Mononuclear cell (primary cell): ENCODE measurements around the gene PRR11. TPM values are rescaled to one million over a fixed set of nuclear protein-coding genes. Genes with fewer than 3 reads are reported as not detected.
"Not testable (repeated sequence)": the region's sequence is repeated elsewhere in the genome, so short reads cannot be mapped to it uniquely, and the experiment has no call there.

Experiments used
- H3K27me3 ChIP-seq: 2 replicates; pipeline ENCODE4 v1.6.0; 2011; ENCODE audit warnings: low read length, control low read depth; ENCODE audit not compliant: insufficient read depth
- H3K4me1 ChIP-seq: 2 replicates; pipeline ENCODE4 v1.5.1; 2011; ENCODE audit warnings: mild to moderate bottlenecking, low read length, control low read depth; ENCODE audit not compliant: insufficient read depth
- H3K4me3 ChIP-seq: 2 replicates; pipeline ENCODE4 v1.5.1; 2011; ENCODE audit warnings: mild to moderate bottlenecking, low read length, moderate library complexity
- H3K9me3 ChIP-seq: 2 replicates; pipeline ENCODE4 v1.5.1; 2011; ENCODE audit warnings: low read depth, mild to moderate bottlenecking, control low read depth, low read length
- total RNA-seq: library from RNA; depleted of rRNA; stranded (reverse); fragments of >200 nt; gene quantifications from one replicate; pipeline ENCODE4 v1.2.3, GENCODE V29; 2012

The PRR11 gene
- total RNA-seq, 1 donor: 1.3 TPM

DNA sequence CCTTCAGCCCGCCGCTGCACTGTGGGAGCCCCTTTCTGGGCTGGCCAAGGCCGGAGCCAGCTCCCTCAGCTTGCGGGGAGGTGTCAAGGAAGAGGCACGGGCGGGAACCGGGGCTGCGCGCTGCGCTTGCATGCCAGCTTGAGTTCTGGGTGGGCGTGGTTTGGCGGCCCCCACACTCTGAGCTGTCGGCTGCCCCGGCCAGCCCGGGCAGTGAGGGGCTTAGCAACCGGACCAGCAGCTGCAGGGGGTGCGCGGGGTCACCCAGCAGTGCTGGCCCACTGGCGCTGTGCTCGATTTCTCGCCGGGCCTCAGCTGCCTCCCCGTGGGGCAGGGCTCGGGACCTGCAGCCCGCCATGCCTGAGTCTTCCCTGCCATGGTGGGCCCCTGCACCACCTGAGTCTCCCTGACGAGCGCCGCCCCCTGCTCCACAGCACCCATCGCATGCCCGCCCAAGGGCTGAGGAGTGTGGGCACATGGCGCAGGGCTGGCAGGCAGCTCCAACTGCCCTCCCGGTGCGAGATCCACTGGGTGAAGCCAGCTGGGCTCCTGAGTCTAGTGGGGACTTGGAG is 17.0 kb downstream of the PRR11 start:
- no peak overlapping the region for H3K4me3 ChIP-seq
- no peaks in the 10 kb centered on the region for H3K9me3 ChIP-seq
- H3K4me1 ChIP-seq: peaks cover 3% of the 10 kb centered on the region
- H3K27me3 ChIP-seq: no peaks in the 10 kb centered on the region

DNA sequence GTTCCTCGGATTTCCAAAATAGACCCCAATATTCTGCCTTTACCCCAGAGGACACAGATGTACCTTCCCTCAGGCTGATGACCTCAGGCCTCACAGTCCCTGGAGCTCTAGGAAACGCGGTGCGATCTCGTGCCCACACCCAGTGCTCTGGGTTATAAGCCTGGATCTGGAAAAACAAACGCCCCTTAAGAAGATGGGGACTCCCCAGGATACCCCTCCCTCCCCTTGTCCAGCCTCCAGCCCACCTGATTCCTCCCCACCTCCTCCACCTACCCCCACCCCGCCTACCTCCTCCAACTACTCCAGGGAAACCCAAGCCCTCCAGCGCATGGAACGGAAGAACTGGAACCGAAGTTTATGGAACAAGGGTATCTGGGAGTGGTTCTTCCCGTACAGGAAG is 19.1 kb downstream of the PRR11 start:
- Histone ChIP-seq H3K4me3 (no peak overlapping the region), H3K9me3 (no peaks in the 10 kb centered on the region), H3K27me3 (no peaks in the 10 kb centered on the region), H3K4me1 (no peaks in the 10 kb centered on the region)

DNA sequence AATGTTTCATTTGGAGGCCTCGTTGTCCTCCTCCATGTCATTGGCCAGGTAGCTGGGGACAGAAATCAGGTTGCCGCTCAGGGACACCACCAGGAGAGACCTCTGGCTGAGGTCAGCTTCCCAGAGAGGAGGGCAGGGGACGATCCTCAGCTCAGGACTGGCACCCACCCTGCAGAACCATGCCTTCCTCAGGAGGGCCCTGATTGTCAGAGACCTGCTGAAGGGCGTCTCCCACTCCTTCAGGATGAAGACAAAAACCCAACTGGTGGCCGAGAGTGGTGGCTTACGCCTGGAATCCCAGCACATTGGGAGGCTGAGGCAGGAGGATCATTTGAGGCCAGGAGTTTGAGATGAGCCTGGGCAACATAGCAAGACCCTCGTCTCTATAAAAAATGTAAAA is 19.5 kb downstream of the PRR11 start:
- no peaks in the 10 kb centered on the region for H3K9me3 ChIP-seq
- no peaks in the 10 kb centered on the region for H3K4me1 ChIP-seq
- no peak overlapping the region for H3K4me3 ChIP-seq
- H3K27me3 ChIP-seq: no peaks in the 10 kb centered on the region

DNA sequence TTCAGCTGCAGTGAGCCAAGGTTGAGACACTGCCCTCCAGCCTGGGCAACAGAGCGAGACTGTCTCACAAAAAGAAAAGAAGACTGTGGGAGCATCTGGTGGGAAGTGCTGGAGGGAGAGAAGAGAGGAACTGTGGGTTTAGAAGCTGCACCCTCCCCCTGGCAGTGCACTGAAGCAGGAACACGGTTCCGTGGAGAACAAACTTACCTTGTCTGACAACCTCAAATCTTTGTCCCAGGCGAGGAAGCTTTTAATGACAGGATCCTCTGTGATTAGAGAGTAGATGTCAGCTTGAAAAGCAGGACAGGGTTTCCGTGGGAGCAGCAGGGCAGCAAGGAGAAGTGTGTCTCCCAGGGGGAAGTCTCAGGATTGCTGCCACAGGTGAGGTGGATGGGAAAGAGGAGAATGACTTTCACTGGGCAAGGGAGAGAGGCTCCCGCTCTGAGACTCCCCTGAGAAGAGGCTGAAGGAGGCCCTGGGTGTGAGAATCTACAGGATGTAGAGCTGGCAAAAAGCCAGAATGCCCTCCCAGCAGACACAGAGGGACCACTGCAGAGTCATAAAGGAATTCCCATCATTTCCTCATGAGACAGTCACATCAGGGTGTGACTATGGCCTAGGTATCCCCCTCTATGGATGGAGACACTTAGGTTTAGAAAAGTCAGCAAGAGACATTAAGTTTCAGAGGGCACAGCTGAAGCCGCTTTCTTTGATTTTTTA is 22.9 kb downstream of the PRR11 start:
- H3K4me1 ChIP-seq: no peaks in the 10 kb centered on the region
- H3K4me3 ChIP-seq: no peak overlapping the region
- no peaks in the 10 kb centered on the region for H3K9me3 ChIP-seq
- no peaks in the 10 kb centered on the region for H3K27me3 ChIP-seq

DNA sequence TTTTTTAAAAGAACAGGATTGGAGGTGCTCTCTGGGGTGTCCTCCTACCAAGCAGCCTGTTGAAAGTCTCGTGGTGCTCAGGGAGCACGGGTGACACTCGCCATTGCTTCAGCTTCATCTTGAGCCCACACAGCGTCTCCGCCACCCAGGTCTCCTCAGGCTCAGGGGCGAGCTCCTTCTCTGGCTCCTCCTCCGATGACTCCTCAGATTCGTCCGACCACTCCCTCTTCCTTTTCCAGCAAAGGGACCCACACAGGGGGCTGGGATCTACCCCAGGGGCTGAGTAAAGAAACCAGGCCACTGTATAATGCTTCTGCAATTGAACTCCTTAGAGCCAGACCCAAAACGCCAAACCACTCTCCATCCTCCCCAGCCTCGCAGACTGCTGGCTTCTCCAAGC is 24.1 kb downstream of the PRR11 start:
- H3K4me3 ChIP-seq, H3K27me3 ChIP-seq, H3K9me3 ChIP-seq, H3K4me1 ChIP-seq: not testable (repeated sequence)

DNA sequence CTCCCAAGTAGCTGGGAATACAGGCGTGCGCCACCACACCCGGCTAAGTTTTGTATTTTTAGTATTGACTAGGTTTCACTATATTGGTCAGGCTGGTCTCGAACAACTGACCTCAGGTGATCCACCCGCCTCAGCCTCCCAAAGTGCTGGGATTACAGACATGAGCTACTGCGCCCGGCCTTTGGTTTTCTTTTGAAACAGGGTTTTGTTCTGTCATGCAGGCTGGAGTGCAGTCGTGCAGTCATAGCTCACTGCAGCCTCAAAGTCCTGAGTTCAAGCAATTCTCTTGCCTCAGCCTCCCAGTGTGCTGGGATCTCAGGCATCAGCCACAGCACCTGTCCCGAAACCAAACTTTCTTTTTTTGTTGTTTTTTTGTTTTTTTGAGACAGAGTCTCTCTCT is 25.1 kb downstream of the PRR11 start:
- Histone ChIP-seq H3K27me3 (no peaks in the 10 kb centered on the region), H3K9me3 (no peaks in the 10 kb centered on the region), H3K4me1 (no peaks in the 10 kb centered on the region), H3K4me3 (no peak overlapping the region)

DNA sequence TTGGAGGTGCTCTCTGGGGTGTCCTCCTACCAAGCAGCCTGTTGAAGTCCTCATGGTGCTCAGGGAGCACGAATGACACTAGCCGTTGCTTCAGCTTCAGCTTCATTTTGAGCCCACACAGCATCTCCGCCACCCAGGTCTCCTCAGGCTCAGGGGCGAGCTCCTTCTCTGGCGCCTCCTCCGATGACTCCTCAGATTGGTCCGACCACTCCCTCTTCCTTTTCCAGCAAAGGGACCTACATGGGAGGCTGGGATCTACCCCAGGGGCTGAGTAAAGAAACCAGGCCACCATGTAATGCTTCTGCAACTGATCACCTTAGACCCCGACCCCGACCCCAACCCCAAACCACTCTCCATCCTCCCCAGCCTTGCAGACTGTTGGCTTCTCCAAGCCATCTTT is 25.9 kb downstream of the PRR11 start:
- H3K9me3 ChIP-seq: no peaks in the 10 kb centered on the region
- H3K27me3 ChIP-seq: no peaks in the 10 kb centered on the region

DNA sequence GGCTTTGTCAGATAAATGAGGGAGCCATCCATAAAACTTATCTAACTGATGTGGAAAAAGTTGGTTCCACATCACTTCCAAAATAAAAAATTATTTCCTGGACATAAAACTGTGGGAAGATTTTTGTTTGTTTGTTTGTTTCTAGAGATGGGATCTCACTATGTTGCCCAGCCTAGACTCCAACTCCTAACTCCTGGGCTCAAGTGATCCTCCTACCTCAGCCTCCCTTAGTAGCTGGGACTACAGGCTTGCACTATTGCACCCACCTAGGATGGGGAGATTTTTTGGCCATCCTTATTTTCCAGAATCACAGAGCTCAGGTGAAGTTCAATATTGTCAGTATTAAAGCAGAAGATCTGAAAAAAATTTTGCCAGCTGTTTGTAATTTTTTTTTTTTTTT is 30.5 kb downstream of the PRR11 start:
- no peaks in the 10 kb centered on the region for H3K4me1 ChIP-seq
- H3K9me3 ChIP-seq: no peaks in the 10 kb centered on the region
- no peak overlapping the region for H3K4me3 ChIP-seq
- no peaks in the 10 kb centered on the region for H3K27me3 ChIP-seq

More for the DNA sequence above, 25.9 kb downstream of the PRR11 start:
- Histone ChIP-seq H3K4me3 (no peak overlapping the region), H3K4me1 (no peaks in the 10 kb centered on the region)

DNA sequence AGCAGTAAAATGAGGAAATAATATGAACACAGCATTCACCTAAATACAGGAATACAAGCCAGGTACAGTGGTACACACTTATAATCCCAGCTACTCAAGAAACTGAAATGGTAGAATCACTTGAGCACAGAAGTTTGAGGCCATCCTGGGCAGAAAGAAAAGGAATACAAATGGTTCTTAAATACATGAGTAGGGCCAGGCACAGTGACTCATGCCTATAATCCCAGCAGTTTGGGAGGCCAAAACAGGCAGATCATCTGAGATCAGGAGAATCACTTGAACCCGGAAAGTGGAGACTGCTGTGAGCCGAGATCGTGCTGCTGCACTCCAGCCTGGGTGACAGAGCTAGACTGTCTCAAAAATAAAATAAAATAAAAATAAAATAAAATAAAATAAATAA is 31.3 kb downstream of the PRR11 start:
- Histone ChIP-seq H3K4me1 (no peaks in the 10 kb centered on the region), H3K27me3 (no peaks in the 10 kb centered on the region), H3K9me3 (no peaks in the 10 kb centered on the region), H3K4me3 (no peak overlapping the region)

DNA sequence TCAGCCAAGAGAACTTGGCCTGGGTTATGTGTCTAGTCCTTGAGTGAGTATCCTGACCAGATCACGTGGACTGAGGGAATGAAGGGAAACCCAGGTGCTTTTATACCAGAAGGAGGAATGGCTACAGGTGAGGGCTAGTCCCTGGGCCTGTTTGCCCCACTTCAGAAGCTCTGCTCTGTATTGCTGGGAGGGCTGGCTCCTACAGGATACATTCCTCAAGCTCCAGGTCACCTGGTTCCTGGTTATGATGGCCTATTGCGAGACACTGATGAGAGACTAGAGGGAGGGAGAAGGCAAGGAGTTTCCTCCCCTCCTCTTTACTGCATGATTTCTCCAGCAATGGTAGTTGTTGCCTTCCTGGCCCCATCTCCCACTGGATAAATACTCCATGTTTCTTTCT is 35.3 kb downstream of the PRR11 start:
- Histone ChIP-seq H3K4me1 (no peaks in the 10 kb centered on the region), H3K27me3 (no peaks in the 10 kb centered on the region), H3K4me3 (no peak overlapping the region), H3K9me3 (no peaks in the 10 kb centered on the region)

DNA sequence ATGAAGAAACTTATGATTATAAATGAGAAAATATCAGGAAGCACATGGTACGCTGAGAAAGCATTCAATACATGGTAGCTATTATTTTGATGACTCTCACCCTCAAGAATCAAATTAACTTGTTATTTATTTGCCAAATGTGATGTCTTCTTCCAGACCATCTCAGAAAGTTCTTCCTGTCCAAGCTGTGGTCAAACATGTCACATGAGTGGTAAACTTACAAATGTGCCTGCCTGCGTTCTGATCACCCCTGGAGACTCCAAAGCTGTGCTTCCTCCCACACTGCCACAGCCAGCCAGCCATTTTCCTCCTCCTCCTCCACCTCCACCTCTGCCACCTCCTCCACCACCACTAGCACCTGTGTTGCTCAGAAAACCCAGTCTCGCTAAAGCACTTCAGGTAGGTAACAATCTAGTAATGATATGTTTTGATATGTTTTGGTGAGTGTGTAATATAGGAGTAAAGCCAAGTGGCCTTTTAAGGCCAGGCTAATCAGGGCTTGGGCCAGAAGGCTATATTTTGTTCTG is 37.9 kb downstream of the PRR11 start:
- H3K27me3 ChIP-seq: no peaks in the 10 kb centered on the region
- no peak overlapping the region for H3K4me3 ChIP-seq
- no peaks in the 10 kb centered on the region for H3K9me3 ChIP-seq
- no peaks in the 10 kb centered on the region for H3K4me1 ChIP-seq

DNA sequence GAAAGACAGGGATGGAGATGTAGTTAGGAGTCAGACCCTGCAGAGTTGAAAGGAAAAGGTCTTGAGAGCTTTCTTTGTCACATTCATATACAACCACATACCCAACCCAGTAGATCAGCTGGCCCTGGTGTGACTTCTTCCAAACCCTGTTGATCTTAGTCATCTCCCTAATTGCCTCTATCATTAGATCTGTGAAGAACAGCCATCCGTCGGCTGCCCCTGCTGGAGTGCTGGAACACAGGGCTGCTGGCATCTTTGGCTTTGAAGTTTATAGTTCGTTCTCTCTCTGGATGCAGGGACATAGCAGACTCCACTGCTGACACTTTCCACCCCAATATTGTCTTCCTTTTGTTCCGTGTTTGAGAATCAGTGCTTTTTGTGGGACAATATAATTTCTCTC is 43.9 kb downstream of the PRR11 start:
- H3K27me3 ChIP-seq: no peaks in the 10 kb centered on the region
- H3K4me3 ChIP-seq: no peak overlapping the region
- H3K9me3 ChIP-seq: no peaks in the 10 kb centered on the region
- H3K4me1 ChIP-seq: no peaks in the 10 kb centered on the region

DNA sequence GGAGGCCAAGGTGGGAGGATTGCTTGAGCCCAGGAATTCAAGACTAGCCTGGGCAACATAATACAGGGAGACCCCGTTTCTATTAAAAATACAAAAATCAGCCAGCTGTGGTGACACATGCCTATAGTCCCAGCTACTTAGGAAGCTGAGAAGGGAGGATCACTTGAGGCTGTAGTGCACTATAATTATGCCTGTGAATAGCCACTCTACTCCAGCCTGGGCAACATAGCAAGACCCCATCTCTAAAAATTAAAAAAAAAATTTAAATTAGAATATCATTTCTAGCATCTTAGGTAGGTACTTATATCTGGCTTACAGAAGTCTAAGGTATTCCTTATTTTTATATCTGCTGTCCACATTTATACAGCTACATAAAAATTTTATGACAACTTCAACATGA is 46.8 kb downstream of the PRR11 start:
- no peaks in the 10 kb centered on the region for H3K27me3 ChIP-seq
- no peaks in the 10 kb centered on the region for H3K9me3 ChIP-seq
- no peaks in the 10 kb centered on the region for H3K4me1 ChIP-seq
- no peak overlapping the region for H3K4me3 ChIP-seq

DNA sequence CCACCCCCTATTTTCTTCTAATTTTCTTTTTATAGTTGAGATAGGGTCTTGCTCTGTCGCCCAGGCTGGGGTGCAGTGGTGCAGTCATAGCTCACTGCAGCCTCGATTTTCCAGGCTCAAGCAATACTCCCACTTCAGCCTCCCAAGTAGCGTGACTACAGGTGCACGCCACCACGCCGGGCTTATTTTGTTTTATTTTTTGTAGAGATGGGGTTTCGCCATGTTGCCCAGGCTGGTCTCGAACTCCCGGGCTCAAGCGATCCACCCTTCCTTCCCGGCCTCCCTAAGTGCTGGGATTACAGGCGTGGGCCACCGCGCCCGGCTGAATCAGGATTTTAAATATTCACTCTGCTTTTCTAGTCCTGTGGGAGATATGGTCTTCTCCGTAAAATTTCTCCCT is 63.8 kb downstream of the PRR11 start:
- H3K4me3 ChIP-seq: no peak overlapping the region
- H3K4me1 ChIP-seq: peaks cover 12% of the 10 kb centered on the region
- H3K27me3 ChIP-seq: no peaks in the 10 kb centered on the region
- H3K9me3 ChIP-seq: no peaks in the 10 kb centered on the region

DNA sequence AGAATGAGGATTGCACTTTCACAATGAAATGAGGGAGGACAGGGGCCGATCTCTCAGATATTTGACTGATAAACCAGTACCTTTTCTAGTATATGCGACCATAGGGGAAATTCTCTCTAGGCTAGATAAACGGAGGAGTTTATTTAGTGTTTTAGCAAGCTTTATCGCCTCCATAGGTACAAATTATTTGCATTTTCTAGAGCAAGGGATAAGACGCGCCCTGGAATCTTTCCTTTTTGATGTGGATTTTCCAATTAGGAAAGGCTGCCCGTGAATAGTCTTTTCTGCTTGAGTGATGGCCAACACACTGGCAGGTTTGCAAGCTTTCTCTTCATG is 64.4 kb downstream of the PRR11 start:
- no peaks in the 10 kb centered on the region for H3K27me3 ChIP-seq
- peaks cover 12% of the 10 kb centered on the region for H3K4me1 ChIP-seq
- H3K9me3 ChIP-seq: no peaks in the 10 kb centered on the region
- peak overlapping the region; percentile 89 for H3K4me3 ChIP-seq
